Inferior parietal cortex (tissue), 1 donor: Measurements from ENCODE around the gene CGNL1.

Source experiments
- DNase-seq: peaks from one replicate; pipeline ENCODE4 v3.0.0-alpha.2; 2016; ENCODE audit errors: extremely low spot score

Gene CGNL1

DNA sequence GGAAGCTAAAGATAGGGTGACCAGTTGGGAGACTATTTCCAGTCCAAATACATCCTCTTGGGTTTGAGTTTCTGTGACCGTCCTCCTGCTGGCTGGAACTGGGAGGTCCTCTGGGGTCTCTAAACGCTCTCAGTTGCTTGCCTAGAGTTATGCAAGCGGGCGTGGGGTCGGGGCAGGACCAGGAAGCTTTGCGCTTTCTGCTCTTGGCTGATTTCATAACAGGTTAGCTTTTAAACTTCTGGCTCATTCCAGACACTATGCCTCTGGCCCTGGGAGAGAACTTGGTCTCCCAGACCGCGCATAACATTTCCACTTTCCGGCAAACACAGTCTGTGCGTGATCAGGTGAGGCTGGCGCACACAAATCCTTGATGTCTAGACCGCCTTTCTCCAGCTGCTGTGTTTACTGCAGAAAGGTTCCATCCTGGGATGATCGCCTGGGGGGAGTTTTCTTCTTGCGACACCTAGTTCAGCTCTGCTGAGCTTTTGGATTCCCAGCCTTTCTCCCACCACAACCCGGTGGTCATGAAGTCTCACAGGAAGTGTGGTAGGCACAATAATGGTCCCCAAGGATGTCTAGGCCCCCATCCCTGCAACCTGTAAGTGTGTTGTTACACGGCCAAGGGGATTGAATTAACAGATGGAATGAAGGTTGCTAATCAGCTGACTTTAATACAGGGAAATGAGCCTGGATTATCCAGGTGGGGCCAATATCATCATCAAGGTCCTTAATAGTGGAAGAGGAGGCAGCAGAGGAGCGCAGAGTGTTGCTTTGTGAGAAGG lies 23.6 kb upstream of the CGNL1 start:
- no peak for DNase-seq

DNA sequence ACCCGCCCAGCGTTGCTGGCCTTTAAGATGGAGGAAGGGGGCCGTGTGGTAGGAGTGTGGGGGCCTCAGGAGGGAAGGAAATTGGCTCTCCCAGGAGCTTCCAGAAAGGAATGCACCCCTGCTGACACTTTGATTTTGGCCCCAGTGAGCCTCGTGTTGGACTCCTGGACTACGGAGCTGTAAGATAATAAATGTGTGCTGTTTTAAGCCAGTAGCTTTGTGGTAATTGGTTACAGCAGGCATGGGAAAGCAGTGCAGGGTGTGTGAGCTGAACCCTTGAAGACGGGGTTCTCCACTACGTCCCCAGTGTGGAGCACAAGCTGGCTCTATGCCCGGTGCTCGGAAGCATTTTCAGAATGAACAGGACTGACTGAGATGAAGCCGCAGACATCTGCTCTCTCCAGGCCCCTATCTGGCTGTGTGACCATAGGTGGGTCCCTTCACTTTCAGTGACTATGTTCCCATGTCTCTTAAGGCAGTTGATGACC lies 22.9 kb upstream of the CGNL1 start:
- DNase-seq = no peak

GRCh38 chr15:57354436-57355123 lies 21.7 kb upstream of the CGNL1 start:
- no peak for DNase-seq

DNA sequence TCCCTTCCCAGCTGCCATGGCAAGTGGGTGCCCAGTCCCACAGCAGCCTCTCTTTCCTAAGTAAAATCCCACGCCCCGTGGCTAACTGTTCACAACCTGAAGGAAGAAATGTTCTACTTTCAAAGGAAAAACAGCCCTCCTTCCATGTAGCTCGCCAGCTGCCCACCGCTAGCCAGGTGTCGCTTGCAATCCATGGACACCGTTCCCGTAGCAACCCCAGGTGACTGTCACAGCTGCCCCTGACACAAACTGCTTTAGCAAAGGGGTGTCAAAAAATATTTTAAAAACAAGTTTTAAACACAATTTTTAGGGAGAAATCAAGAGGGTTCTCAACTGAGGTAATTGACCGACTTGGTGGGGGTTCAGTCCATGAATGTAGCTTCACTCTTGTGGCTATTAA lies 21.0 kb upstream of the CGNL1 start:
- no peak for DNase-seq

GRCh38 chr15:57356178-57356577 lies 20.1 kb upstream of the CGNL1 start:
- DNase-seq = no peak

DNA sequence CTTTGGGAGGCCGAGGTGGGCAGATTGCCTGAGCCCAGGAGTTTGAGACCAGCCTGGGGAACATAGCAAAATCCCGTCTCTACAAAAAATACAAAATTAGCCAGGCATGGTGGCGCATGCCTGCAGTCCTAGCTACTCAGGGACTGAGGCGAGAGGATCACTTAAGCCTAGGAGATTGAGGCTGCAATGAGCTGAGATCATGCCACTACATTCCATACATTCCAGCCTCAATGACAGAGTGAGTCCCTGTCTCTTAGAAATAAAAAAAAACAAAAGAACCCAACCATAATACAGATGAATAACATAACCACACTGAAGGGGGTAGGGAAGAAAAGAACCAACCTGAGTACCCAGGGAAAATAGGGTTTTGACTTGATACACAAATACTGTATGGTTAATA lies 19.7 kb upstream of the CGNL1 start:
- DNase-seq = no peak

DNA sequence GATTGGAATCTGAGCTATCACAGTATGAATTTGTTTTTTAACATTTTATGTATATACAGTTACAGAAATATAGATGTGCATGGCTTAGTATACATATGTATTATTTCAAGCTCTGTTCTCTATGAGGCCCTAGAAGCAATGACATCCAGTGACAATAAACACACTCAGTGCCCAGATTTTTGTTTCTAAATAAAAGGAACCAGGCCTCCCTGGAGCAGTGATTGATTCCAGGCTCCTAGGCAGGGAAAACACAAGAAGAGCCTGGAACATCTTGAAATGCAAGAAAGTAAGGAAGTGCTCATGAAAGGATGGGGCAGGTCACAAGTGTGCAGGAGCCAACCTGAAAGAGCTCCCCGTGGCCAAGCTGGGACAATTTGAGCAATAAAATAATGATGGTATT lies 18.5 kb upstream of the CGNL1 start:
- no peak for DNase-seq

- DNase-seq = no peak
Measured at GRCh38 chr15:57358571-57358970, 17.7 kb upstream of the CGNL1 start.

- DNase-seq = no peak
Measured at GRCh38 chr15:57363661-57364060, 12.6 kb upstream of the CGNL1 start.

DNA sequence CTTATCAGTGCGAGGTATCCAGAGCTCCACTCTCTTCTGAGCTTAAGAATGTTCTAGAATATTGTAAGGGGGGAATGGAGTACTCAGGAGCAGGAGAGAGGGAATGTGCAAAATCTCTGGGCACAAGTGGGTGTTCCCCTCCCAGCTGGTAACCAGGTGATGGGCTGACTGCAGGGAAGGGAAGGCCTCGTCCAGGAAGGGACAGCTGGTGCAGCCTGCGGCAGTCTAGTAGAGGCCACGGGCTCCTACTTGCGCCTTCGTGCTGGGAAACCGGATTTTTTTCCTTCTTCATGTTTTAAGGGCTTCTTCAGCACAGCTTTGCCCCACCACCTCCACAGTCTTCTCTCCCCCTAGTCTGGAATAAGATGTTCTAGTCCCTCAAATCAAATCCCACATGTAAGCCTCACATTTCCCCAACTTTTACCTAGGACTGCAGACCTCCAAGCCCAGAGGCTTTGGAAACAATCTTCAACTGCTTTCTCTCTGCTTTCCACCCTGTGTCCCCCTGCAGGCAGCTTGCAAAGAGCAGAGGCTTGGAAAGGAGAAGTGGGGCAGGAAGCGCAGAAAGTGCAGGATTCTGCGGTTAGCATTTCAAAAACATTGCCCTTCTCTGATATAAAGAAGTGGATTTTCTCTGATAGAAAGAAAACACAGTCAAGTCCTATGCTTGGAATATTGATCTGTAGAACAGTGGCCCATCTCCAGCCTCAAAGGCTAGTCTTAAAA lies 11.9 kb upstream of the CGNL1 start:
- DNase-seq = no peak

DNA sequence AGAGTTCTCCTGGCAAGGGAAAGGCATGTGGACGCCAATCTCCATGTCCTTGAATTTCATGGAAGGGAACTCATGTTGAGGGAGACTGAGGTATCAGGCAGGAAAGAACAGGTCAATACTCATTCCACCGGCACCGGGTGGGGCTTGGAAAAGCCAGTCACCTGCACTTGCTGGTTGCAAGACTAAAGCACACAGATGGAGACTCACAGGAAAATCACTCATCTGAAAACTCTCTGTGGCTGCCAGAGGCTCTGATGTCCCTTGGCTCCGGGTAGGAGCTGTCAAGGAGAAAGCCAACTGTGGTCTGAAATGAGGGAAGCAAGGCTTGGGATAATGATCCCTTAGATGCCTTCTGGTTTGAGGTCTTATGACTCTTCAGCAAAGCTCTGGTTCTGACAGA lies 8.7 kb upstream of the CGNL1 start:
- no peak for DNase-seq

DNA sequence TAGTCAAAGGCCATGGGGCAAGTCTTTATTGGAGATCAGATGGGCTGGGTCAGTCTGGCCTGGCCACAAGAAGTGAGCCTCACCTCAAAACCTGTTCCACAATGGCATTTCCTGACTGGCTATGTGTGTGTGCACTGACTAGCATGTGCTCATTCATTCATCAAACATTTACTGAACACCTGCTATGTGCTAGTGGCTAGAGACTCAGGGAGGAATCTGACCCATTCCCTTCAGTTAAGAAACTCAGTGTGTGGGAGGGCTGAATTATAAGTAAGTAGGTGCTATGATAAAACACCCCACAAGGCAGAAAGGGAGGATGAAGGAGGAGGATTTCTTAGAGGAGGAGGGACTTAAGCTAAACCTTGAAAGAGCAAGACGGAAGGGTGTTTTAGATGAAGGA lies 5.4 kb upstream of the CGNL1 start:
- no peak for DNase-seq

GRCh38 chr15:57373251-57373881 lies 2.9 kb upstream of the CGNL1 start:
- no peak for DNase-seq

- DNase-seq = no peak
Measured at GRCh38 chr15:57373882-57374276, 2.4 kb upstream of the CGNL1 start.

DNA sequence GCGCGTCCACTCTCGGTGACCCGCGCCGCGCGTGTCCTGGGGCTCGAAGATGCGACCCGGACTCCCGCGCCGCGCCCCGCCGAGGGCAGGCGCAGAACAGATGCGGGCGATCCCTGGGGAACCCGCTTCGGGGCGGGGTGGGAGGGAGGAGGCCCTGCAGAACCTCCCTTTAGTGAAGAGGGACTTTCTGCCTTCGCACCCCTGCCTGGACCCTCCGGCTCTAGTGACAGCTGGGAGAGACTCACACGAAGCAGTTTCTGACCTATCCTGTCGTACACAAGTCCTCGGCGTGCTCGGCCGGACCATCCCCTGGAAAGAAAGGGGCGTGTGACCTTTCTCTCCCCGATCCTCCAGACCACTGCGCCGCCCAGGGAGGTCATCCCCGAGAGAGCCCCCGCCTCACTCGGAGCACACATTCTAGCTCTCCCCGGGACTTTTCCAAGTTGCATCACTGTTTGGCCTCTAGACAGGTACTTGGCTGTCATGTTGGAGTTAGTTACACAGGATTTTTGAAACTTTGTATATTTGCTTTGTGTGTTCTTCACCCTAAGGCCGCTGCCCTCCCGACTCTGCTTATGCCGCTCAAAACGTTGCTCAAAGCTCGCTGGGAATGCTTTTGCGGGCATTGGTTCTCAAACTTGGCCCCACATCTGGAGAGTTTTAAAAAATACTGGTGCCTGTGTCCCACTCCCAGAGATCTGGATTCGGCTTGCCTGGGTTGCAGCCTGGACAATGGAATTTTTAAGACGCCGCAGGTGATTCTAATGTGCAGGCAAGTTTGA lies 582 bp downstream of the CGNL1 start:
- DNase-seq = no peak

GRCh38 chr15:57377478-57377847 lies 1.2 kb downstream of the CGNL1 start:
- no peak for DNase-seq

GRCh38 chr15:57379487-57379886 lies 3.2 kb downstream of the CGNL1 start:
- no peak for DNase-seq

DNA sequence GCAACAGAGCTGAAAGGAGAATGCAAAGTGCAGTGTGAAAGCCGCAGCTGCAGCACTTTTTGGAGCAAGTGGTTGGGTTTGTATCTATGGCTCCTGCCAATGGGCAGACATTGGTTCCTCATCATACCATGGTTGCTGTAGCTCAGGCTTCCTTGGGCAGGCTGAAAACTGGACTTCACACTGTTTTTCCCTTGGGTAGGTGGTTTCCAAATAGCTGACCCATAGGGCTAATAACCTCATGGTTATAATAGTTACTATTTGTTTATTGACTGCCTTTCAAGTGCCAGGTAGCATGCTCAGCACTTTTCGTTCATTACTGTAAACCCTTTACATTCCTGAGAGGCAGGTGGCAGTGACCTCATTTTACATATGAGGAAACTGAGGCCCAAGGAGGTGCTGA lies 4.5 kb downstream of the CGNL1 start:
- DNase-seq = no peak

DNA sequence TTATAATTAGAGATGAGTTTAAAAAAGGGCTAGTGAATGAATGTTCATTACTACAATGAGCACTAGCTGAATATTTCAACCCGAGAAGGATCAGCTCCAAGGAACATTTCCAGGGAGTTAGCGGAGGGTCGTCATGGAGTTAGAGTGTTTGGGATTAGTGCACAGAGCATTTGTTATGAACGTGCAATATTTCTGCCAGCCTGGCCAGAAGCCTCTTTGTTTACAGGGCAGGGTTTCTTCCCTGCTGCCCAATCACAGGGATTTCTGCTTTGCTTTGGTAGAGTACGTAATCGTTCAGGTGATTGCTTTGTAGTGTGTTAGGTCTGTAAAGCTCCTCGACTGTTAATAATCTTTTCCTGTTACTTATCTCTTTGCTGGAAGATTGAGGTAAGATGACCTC lies 5.9 kb downstream of the CGNL1 start:
- DNase-seq = no peak

DNA sequence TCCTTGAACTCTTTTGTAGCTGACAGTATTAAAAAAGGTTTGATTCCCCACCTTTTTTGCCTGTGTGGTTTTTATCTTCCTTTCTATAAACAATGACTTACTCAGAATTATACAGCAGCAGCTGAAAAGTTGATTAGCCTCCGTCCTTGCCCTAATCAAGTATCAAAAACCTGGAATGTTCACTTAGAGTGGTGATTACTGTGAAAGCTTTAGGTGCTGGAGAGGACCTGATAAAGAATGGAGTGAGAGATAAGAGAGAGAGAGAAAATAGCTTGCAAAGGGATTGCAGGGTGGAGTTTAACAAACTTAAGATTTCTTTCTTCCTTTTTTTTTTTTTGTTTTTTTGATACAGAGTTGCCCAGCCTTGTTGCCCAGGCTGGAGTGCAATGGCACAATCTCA lies 6.7 kb downstream of the CGNL1 start:
- DNase-seq = no peak

DNA sequence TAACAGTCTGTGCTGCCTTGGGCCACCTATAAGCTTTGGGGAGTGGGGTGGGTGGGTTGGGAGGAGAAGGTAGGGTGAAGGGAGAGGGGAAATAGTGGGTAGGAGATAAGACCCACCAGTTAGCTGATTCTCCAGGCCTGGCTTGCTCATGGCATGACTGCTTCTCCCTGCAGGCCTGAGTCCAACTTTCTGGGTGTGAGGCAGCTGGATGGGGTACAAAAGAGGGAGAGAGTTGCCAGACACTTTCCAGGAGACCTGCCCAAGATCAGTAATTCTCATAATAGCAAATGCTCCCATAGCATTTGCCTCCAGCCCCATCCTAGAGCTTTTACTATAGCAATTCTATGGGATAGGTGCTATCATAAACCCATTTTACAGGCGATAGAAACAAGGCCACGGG lies 7.7 kb downstream of the CGNL1 start:
- no peak for DNase-seq

- DNase-seq = no peak
Measured at GRCh38 chr15:57384816-57385215, 8.5 kb downstream of the CGNL1 start.
